ENCODE data around the gene ADAMTS1.

- TF ChIP-seq HMG20A (CRISPR knock-in tag; IDR thresholded peaks at IDR 0.05; ENCODE audit: borderline replicate concordance) (no peak), CTCF (CRISPR knock-in tag; IDR thresholded peaks at IDR 0.05) (no peak), PLSCR1 (CRISPR knock-in tag; IDR thresholded peaks at IDR 0.05; ENCODE audit: borderline replicate concordance) (no peak)
Measured at GRCh38 chr21:26883768-26884167, 38.6 kb upstream of the ADAMTS1 start.

Data from HepG2 (cell line).